Neural cell (in vitro differentiated cells): ENCODE results near the gene RPL38. TPM values are rescaled to one million over a fixed set of nuclear protein-coding genes. Genes with fewer than 3 reads are reported as not detected.

Source experiments
- H2AFZ ChIP-seq: fragments of 200-600, 300-800 bp; sonication (generic), shearing (Covaris generic); 2 replicates; pipeline ENCODE4 v1.6.0; 2014; ENCODE audit warnings: low read depth, mild to moderate bottlenecking, antibody characterized with exemption, low read length, moderate library complexity
- H3F3A ChIP-seq: fragments of 200-600 bp; shearing (Covaris generic); 2 replicates; pipeline ENCODE4 v1.6.1; 2016; ENCODE audit warnings: mild to moderate bottlenecking, moderate library complexity, mixed read lengths, antibody characterized with exemption, low read length; ENCODE audit not compliant: insufficient read depth, poor library complexity, severe bottlenecking
- H3K27ac ChIP-seq: fragments of 200-600, 300-800 bp; sonication (generic), shearing (Covaris generic); 2 replicates; pipeline ENCODE4 v1.5.1; 2014; ENCODE audit warnings: mild to moderate bottlenecking, low read length, moderate library complexity
- H3K27me3 ChIP-seq: fragments of 300-800, 200-600 bp; sonication (generic), shearing (Covaris generic); 2 replicates; pipeline ENCODE4 v1.6.0; 2014; ENCODE audit warnings: mild to moderate bottlenecking, low read depth, low read length, moderate library complexity; ENCODE audit not compliant: insufficient read depth
- H3K36me3 ChIP-seq: fragments of 300-800, 200-600 bp; sonication (generic), shearing (Covaris generic); 2 replicates; pipeline ENCODE4 v1.5.1; 2014; ENCODE audit warnings: mild to moderate bottlenecking, antibody characterized with exemption, low read length, moderate library complexity; ENCODE audit not compliant: insufficient read depth
- H3K4me2 ChIP-seq: fragments of 300-800, 200-600 bp; sonication (generic), shearing (Covaris generic); 2 replicates; pipeline ENCODE4 v1.6.0; 2014; ENCODE audit warnings: mild to moderate bottlenecking, low read length
- H3K4me3 ChIP-seq: fragments of 300-800, 200-600 bp; sonication (generic), shearing (Covaris generic); 2 replicates; pipeline ENCODE4 v1.5.1; 2014; ENCODE audit warnings: mild to moderate bottlenecking, low read length, moderate library complexity
- H3K79me2 ChIP-seq: fragments of 200-600 bp; shearing (Covaris generic); replicated peaks from 2 replicates; pipeline ENCODE4 v1.6.0; 2014; ENCODE audit warnings: mild to moderate bottlenecking, low read length, moderate library complexity; ENCODE audit not compliant: insufficient read depth
- H3K9ac ChIP-seq: fragments of 300-800, 200-600 bp; sonication (generic), shearing (Covaris generic); 2 replicates; pipeline ENCODE4 v1.6.1; 2016; ENCODE audit warnings: mild to moderate bottlenecking, low read length, mixed read lengths
- H3K9me2 ChIP-seq: fragments of 200-600 bp; shearing (Covaris generic); 2 replicates; pipeline ENCODE4 v1.6.1; 2016; ENCODE audit warnings: mild to moderate bottlenecking, low read length, mixed read lengths; ENCODE audit not compliant: insufficient read depth
- H3K9me3 ChIP-seq: fragments of 200-600, 300-800 bp; sonication (generic), shearing (Covaris generic); 2 replicates; pipeline ENCODE4 v1.6.1; 2016; ENCODE audit warnings: mild to moderate bottlenecking, mixed run types, low read length, moderate library complexity, mixed read lengths
- H4K20me1 ChIP-seq: fragments of 200-600 bp; shearing (Covaris generic); 2 replicates; pipeline ENCODE4 v1.6.1; 2016; ENCODE audit warnings: mild to moderate bottlenecking, mixed run types; ENCODE audit not compliant: insufficient read depth
- CTCF ChIP-seq: fragments of 450-650 bp; IDR thresholded peaks from 2 replicates; pipeline ENCODE4 v1.5.1; 2014; ENCODE audit warnings: antibody characterized with exemption, mild to moderate bottlenecking, moderate library complexity; ENCODE audit not compliant: poor library complexity, severe bottlenecking
- EP300 ChIP-seq: fragments of 450-650 bp; conservative IDR thresholded peaks from 2 replicates; pipeline ENCODE4 v1.6.1; 2014; ENCODE audit warnings: antibody characterized with exemption, mild to moderate bottlenecking, moderate library complexity; ENCODE audit not compliant: poor library complexity, severe bottlenecking
- EZH2 ChIP-seq: fragments of 200-600, 300-800 bp; shearing (Covaris generic), sonication (generic); IDR thresholded peaks from 2 replicates; pipeline ENCODE4 v1.6.1; 2014; ENCODE audit warnings: antibody characterized with exemption, low read length, borderline replicate concordance, mild to moderate bottlenecking; ENCODE audit not compliant: insufficient read depth, poor library complexity, severe bottlenecking
- MXI1 ChIP-seq: fragments of 450-650 bp; conservative IDR thresholded peaks from 2 replicates; pipeline ENCODE4 v1.6.1; 2014; ENCODE audit warnings: antibody characterized with exemption, mild to moderate bottlenecking; ENCODE audit not compliant: poor library complexity, severe bottlenecking
- POLR2AphosphoS5 ChIP-seq: IDR thresholded peaks from 2 replicates; pipeline ENCODE4 v1.6.1; 2012
- RAD21 ChIP-seq: fragments of 450-650 bp; conservative IDR thresholded peaks from 2 replicates; pipeline ENCODE4 v1.6.1; 2014; ENCODE audit warnings: antibody characterized with exemption, mild to moderate bottlenecking, moderate library complexity
- REST ChIP-seq: IDR thresholded peaks from 2 replicates; pipeline ENCODE4 v1.6.1; 2012; ENCODE audit warnings: borderline replicate concordance
- SMC3 ChIP-seq: fragments of 450-650 bp; conservative IDR thresholded peaks from 2 replicates; pipeline ENCODE4 v1.6.1; 2014; ENCODE audit warnings: antibody characterized with exemption, mild to moderate bottlenecking, moderate library complexity; ENCODE audit not compliant: poor library complexity
- TAF1 ChIP-seq: IDR thresholded peaks from 2 replicates; pipeline ENCODE4 v1.6.1; 2012; ENCODE audit warnings: low read depth
- polyA plus RNA-seq: library from polyadenylated mRNA; depleted of rRNA; stranded (reverse); fragments of >200 nt; gene quantifications from 2 replicates; pipeline ENCODE4 v1.2.3, GENCODE V29; 2014

The RPL38 gene
- polyA plus RNA-seq, 1 donor from 2014 or later, result 378 TPM

GRCh38 chr17:74220219-74220618 is 16.7 kb downstream of the RPL38 start:
- no peaks in the 10 kb centered on the region for H3F3A ChIP-seq
- no peak overlapping the region for H3K4me3 ChIP-seq
- no peaks in the 10 kb centered on the region for H3K9me3 ChIP-seq
- peaks cover 2% of the 10 kb centered on the region for H3K27me3 ChIP-seq
- H3K36me3 ChIP-seq, result no peaks in the 10 kb centered on the region
- no peak overlapping the region for H2AFZ ChIP-seq
- H3K9me2 ChIP-seq, result no peaks in the 10 kb centered on the region
- H4K20me1 ChIP-seq, result no peaks in the 10 kb centered on the region
- H3K27ac ChIP-seq, result no peak overlapping the region
- no peak overlapping the region for H3K9ac ChIP-seq
- H3K79me2 ChIP-seq, result no peaks in the 10 kb centered on the region
- no peak overlapping the region for H3K4me2 ChIP-seq
- no peak for TF ChIP-seq TAF1
- TF ChIP-seq EP300, result no peak
- TF ChIP-seq RAD21, result no peak
- TF ChIP-seq MXI1, result no peak
- TF ChIP-seq POLR2AphosphoS5, result no peak
- no peak for TF ChIP-seq REST
- TF ChIP-seq EZH2, result no peak
- TF ChIP-seq CTCF, result no peak
- TF ChIP-seq SMC3, result no peak

- no peak overlapping the region for H3K4me2 ChIP-seq
- no peaks in the 10 kb centered on the region for H3K9me3 ChIP-seq
- no peak for TF ChIP-seq REST
- no peak for TF ChIP-seq SMC3
- TF ChIP-seq TAF1, result no peak
- TF ChIP-seq MXI1, result no peak
- TF ChIP-seq RAD21, result no peak
- no peaks in the 10 kb centered on the region for H3K27me3 ChIP-seq
- H3K9me2 ChIP-seq, result no peaks in the 10 kb centered on the region
- H3K4me3 ChIP-seq, result no peak overlapping the region
- H4K20me1 ChIP-seq, result no peaks in the 10 kb centered on the region
- H3K79me2 ChIP-seq, result no peaks in the 10 kb centered on the region
- no peaks in the 10 kb centered on the region for H3F3A ChIP-seq
- H3K9ac ChIP-seq, result no peak overlapping the region
- no peak overlapping the region for H3K27ac ChIP-seq
- no peak overlapping the region for H2AFZ ChIP-seq
- H3K36me3 ChIP-seq, result no peaks in the 10 kb centered on the region
These were observed 17.7 kb downstream of the RPL38 start for GRCh38 chr17:74220946-74221818.
